ENCODE data around the gene DACH1. TPM values are rescaled to one million over a fixed set of nuclear protein-coding genes. Genes with fewer than 3 reads are reported as not detected.
"Not testable (repeated sequence)": the region's sequence is repeated elsewhere in the genome, so short reads cannot be mapped to it uniquely, and the experiment has no call there.

DACH1 gene
- total and polyA plus RNA-seq, 2 donors (not counting 1 experiment from before 2014, with no cell fraction given): 0.02 to 0.33 TPM

DNA sequence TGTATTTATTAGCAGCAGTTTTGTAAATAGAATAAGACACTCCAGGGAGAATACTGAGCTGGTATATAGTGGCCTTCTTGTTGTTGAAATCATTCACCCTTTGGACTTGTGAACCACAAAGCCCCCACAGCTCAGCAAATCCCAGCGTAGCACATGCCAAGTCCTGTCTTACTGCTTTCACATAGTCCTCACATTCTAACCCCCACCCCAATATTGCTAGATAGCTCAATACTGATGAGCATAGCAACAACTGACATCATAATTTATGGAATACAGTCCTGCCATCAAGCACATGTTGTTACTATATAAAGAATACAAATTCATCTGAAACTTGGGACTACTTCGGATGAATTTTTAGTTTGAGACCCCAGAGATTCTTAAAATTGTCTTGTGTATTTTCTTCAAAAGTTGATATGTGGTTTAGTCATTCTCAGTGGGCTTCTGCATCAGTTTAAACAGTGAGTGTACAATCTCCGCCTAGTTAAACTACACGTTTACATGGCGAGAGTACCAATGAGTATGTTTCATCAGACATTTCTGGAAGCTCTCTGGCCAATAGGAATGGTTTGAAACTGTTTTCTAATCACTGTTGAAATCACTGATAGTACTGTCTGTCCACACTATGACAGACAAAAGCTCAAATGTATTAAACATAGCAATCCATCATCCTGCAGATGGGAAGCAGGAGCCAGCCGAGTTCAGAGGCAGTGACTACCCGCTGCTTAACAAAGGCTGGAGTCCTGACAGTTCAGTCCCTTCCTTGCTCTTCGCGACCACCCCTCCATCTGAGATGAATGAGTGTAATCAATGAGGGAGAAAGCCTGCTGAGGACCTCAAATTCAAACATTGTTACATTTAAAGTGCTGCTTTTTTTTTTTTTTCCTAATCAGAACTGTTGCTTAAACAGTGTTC is 15.2 kb downstream of the DACH1 start:
- Histone ChIP-seq H3K4me1 (ENCODE audit: control insufficient read depth, extremely low read depth, insufficient read depth, low read length) (no peaks in the 10 kb centered on the region), H3K27ac (ENCODE audit: insufficient read depth, low read length) (no peak overlapping the region), H4K20me1 (ENCODE audit: control insufficient read depth, extremely low read depth, insufficient read depth, low read length) (no peaks in the 10 kb centered on the region), H3K9ac (ENCODE audit: insufficient read depth, low read length) (no peak overlapping the region), H3K4me3 (replicated peaks in 1 of 4; ENCODE audit: control extremely low read depth in 1 of 4, insufficient read depth in 1 of 4, low read depth in 3 of 4, low read length in 4 of 4) (no peak overlapping the region), H3K27me3 (ENCODE audit: control insufficient read depth, insufficient read depth, low read length) (no peaks in the 10 kb centered on the region), H3K4me2 (ENCODE audit: extremely low read depth, insufficient read depth, low read length) (no peak overlapping the region), H2AFZ (ENCODE audit: low read length) (no peak overlapping the region), H3K9me3 (ENCODE audit: control insufficient read depth, insufficient read depth, low read depth, low read length) (no peaks in the 10 kb centered on the region), H3K36me3 (ENCODE audit: control insufficient read depth, insufficient read depth, low read length) (no peaks in the 10 kb centered on the region), H3K79me2 (ENCODE audit: control insufficient read depth, insufficient read depth, low read length) (no peaks in the 10 kb centered on the region)
- TF ChIP-seq EZH2 (IDR thresholded peaks at IDR 0.05; ENCODE audit: low read length, missing control alignments): no peak
- TF ChIP-seq, protein P1, sequence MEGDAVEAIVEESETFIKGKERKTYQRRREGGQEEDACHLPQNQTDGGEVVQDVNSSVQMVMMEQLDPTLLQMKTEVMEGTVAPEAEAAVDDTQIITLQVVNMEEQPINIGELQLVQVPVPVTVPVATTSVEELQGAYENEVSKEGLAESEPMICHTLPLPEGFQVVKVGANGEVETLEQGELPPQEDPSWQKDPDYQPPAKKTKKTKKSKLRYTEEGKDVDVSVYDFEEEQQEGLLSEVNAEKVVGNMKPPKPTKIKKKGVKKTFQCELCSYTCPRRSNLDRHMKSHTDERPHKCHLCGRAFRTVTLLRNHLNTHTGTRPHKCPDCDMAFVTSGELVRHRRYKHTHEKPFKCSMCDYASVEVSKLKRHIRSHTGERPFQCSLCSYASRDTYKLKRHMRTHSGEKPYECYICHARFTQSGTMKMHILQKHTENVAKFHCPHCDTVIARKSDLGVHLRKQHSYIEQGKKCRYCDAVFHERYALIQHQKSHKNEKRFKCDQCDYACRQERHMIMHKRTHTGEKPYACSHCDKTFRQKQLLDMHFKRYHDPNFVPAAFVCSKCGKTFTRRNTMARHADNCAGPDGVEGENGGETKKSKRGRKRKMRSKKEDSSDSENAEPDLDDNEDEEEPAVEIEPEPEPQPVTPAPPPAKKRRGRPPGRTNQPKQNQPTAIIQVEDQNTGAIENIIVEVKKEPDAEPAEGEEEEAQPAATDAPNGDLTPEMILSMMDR (conservative IDR thresholded peaks at IDR 0.05 in 1 of 2, IDR thresholded peaks at IDR 0.05 in 1 of 2; ENCODE audit: low read depth in 1 of 2, low read length in 2 of 2): no peak
- DNase-seq (ENCODE audit: low read depth in 2 of 2): no peak

DNA sequence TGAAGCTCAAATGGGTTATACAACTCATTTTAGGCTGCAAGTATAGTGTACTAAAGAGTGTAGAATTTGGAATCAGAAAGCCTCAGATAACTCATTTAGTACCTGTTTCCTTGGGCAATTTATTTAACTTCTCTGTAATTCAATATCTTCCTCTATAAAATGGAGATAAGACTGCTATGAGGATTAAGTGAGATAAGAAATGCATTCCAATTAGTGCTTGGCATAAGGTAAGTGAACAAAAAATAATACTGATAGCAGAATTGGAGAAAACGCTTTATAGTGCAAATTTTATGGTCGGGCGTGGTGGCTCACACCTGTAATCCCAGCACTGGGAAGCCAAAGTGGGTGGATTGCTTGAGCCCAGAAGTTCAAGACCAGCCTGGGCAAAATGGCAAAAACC is 25.0 kb downstream of the DACH1 start:
- Histone ChIP-seq H3K27me3 (ENCODE audit: control insufficient read depth, insufficient read depth, low read length) (no peaks in the 10 kb centered on the region), H4K20me1 (ENCODE audit: control insufficient read depth, extremely low read depth, insufficient read depth, low read length) (no peaks in the 10 kb centered on the region), H3K4me1 (ENCODE audit: control insufficient read depth, extremely low read depth, insufficient read depth, low read length) (no peaks in the 10 kb centered on the region), H3K36me3 (ENCODE audit: control insufficient read depth, insufficient read depth, low read length) (no peaks in the 10 kb centered on the region), H3K4me3 (replicated peaks in 1 of 4; ENCODE audit: control extremely low read depth in 1 of 4, insufficient read depth in 1 of 4, low read depth in 3 of 4, low read length in 4 of 4) (no peak overlapping the region), H3K27ac (ENCODE audit: insufficient read depth, low read length) (no peak overlapping the region), H3K4me2 (ENCODE audit: extremely low read depth, insufficient read depth, low read length) (no peak overlapping the region), H3K9ac (ENCODE audit: insufficient read depth, low read length) (no peak overlapping the region), H3K9me3 (ENCODE audit: control insufficient read depth, insufficient read depth, low read depth, low read length) (no peaks in the 10 kb centered on the region), H3K79me2 (ENCODE audit: control insufficient read depth, insufficient read depth, low read length) (no peaks in the 10 kb centered on the region), H2AFZ (ENCODE audit: low read length) (no peak overlapping the region)
- DNase-seq (ENCODE audit: low read depth in 2 of 2): no peak
- TF ChIP-seq, protein P1 (conservative IDR thresholded peaks at IDR 0.05 in 1 of 2, IDR thresholded peaks at IDR 0.05 in 1 of 2; ENCODE audit: low read depth in 1 of 2, low read length in 2 of 2): no peak
- no peak for TF ChIP-seq EZH2 (IDR thresholded peaks at IDR 0.05; ENCODE audit: low read length, missing control alignments)

DNA sequence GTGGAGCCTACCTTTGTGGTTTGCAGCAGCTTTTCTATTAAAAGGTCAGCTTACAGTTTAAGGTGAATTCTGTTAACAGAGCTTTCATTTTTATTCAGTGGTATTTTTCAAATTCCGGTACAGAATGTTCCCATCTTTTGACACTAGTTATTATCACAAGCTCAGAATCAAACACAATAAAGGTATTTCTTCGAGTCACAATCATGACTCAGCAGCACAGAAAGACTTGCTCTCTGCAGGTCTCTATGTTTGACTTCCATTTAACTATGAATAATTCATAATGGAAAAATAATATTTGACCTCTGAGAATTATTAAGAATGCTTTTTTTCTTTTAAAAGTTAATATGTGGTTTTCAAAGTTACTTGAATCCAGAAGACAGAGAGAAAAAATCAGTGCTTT is 28.2 kb downstream of the DACH1 start:
- Histone ChIP-seq H3K4me1 (ENCODE audit: control insufficient read depth, extremely low read depth, insufficient read depth, low read length) (no peaks in the 10 kb centered on the region), H3K4me2 (ENCODE audit: extremely low read depth, insufficient read depth, low read length) (no peak overlapping the region), H3K9me3 (ENCODE audit: control insufficient read depth, insufficient read depth, low read depth, low read length) (no peaks in the 10 kb centered on the region), H3K4me3 (replicated peaks in 1 of 4; ENCODE audit: control extremely low read depth in 1 of 4, insufficient read depth in 1 of 4, low read depth in 3 of 4, low read length in 4 of 4) (no peak overlapping the region), H3K9ac (ENCODE audit: insufficient read depth, low read length) (no peak overlapping the region), H4K20me1 (ENCODE audit: control insufficient read depth, extremely low read depth, insufficient read depth, low read length) (no peaks in the 10 kb centered on the region), H2AFZ (ENCODE audit: low read length) (no peak overlapping the region), H3K27ac (ENCODE audit: insufficient read depth, low read length) (no peak overlapping the region), H3K36me3 (ENCODE audit: control insufficient read depth, insufficient read depth, low read length) (no peaks in the 10 kb centered on the region), H3K79me2 (ENCODE audit: control insufficient read depth, insufficient read depth, low read length) (no peaks in the 10 kb centered on the region), H3K27me3 (ENCODE audit: control insufficient read depth, insufficient read depth, low read length) (no peaks in the 10 kb centered on the region)
- DNase-seq (ENCODE audit: low read depth in 2 of 2): no peak
- TF ChIP-seq EZH2 (IDR thresholded peaks at IDR 0.05; ENCODE audit: low read length, missing control alignments): no peak
- TF ChIP-seq, protein P1 (conservative IDR thresholded peaks at IDR 0.05 in 1 of 2, IDR thresholded peaks at IDR 0.05 in 1 of 2; ENCODE audit: low read depth in 1 of 2, low read length in 2 of 2): no peak

DNA sequence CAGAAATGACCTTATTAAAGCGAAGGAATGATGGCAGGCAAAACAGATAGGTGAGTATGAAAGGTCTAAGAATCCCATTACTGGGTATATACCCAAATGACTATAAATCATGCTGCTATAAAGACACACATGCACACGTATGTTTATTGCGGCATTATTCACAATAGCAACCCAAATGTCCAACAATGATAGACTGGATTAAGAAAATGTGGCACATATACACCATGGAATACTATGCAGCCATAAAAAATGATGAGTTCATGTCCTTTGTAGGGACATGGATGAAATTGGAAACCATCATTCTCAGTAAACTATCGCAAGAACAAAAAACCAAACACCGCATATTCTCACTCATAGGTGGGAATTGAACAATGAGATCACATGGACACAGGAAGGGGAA is 29.4 kb downstream of the DACH1 start:
- H4K20me1 ChIP-seq (ENCODE audit: control insufficient read depth, extremely low read depth, insufficient read depth, low read length); DNase-seq (ENCODE audit: low read depth in 2 of 2): not testable (repeated sequence)

More for the DNA sequence above, 29.4 kb downstream of the DACH1 start:
- not testable (repeated sequence) for H3K9ac ChIP-seq (ENCODE audit: insufficient read depth, low read length); H3K79me2 ChIP-seq (ENCODE audit: control insufficient read depth, insufficient read depth, low read length); H3K36me3 ChIP-seq (ENCODE audit: control insufficient read depth, insufficient read depth, low read length); H2AFZ ChIP-seq (ENCODE audit: low read length); H3K4me2 ChIP-seq (ENCODE audit: extremely low read depth, insufficient read depth, low read length); H3K4me1 ChIP-seq (ENCODE audit: control insufficient read depth, extremely low read depth, insufficient read depth, low read length); H3K27me3 ChIP-seq (ENCODE audit: control insufficient read depth, insufficient read depth, low read length); H3K9me3 ChIP-seq (ENCODE audit: control insufficient read depth, insufficient read depth, low read depth, low read length); H3K27ac ChIP-seq (ENCODE audit: insufficient read depth, low read length); H3K4me3 ChIP-seq (replicated peaks in 1 of 4; ENCODE audit: control extremely low read depth in 1 of 4, insufficient read depth in 1 of 4, low read depth in 3 of 4, low read length in 4 of 4)

All from fibroblast of lung (primary cell).